NCI-H446 (cell line): ENCODE results near the gene HDAC4.

Experiments used
- DNase-seq, 2 experiments: peaks; one replicate each; lab custom pipeline; 2025; lab: John Stamatoyannopoulos, UW

Gene HDAC4

GRCh38 chr2:239014458-239015217 lies 386.2 kb downstream of the HDAC4 start:
- no peak for DNase-seq

DNA sequence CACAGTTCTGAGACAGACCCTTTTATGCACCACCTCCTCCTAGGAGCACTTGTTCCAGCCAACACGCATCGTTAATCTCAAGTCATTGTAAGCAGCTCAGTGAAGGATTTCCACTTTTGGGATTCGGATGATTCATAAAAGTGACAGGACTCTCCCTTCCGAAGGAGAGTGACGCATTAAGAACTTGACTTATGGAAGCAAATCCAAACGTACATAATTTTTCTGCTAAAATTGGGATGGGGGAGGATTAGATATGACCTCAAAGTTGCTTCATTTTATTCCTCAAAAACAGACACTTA lies 387.2 kb downstream of the HDAC4 start:
- DNase-seq, result no peak

GRCh38 chr2:239012936-239013677 lies 387.7 kb downstream of the HDAC4 start:
- no peak for DNase-seq

DNA sequence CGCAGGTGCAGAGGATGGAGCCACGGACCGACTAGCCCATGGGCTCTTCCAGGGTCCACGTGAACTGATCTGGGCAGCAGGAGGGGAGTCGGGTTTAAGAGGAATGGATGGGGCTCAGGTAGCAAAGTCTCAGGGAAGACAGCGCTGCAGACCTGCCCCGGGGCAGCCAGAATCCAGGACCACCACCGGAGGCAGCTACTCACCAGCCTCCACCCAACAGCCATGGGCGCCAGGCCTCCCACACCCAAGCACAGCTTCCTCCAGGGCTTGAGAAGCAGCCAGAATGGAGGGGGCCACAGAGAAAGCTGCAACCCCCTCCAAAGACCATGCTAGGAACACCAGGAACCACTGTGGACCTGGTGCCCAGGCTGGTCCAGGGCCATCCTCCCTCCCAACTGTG lies 388.6 kb downstream of the HDAC4 start:
- no peak for DNase-seq

DNA sequence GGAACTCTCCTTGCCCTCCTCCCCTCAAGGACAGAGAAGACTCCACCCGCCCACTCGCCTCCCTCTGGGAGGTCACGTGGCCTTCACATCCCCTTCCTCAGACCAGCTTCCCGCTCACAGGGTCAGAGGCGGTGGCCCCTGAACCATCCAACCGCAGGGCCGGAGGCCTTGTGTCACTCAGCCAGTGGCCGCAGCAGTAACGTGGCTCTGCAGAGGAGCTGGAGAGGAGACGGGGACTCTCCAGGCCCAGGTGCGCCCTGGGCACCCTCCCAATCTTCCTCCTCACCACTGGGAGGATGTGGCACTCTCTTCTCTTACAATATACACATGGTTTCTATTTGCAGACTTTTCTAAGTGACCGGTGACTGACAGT lies 391.2 kb downstream of the HDAC4 start:
- no peak for DNase-seq

DNA sequence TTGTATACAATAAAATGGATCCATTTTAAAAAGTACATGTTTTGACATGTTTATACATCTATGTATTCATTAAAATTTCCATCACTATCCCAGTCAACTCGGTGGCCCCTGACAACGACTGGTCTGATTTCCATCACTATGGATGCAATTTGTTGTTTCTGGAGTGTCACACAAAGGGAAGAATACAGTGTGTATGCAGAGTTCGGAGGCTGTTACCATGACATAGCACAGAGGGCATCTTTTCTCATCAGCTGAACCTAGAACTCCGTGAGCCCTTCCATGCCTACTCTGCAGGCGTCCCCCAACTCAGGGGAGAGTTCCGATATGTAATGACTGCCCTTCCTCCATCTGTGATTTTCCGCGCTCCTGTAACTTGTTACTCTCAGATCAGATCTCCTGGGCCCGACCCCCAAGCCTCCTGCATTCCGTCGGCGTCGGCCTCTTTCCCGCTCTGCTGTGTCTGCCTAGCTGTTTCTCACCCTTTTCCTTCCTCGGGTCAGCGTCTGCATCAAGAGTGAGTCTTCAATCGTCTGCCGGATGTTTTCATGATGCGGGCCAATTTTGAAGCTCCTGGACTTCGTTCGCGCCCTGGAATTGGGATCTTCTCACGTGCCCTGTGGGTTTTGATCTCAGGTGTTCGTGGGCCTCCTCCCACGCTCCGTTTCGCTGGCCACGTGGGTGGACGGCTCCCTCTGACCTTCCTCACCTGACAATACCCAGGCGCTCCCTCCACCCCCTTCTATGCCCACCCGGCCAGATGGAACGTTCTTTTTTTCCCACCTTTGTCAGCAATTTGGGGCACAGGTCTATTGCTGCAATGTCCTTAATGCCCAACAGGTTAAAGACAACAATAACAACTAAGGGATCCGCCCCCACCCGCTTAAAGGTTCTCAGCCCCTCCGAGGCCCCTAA lies 391.9 kb downstream of the HDAC4 start:
- no peak for DNase-seq

DNA sequence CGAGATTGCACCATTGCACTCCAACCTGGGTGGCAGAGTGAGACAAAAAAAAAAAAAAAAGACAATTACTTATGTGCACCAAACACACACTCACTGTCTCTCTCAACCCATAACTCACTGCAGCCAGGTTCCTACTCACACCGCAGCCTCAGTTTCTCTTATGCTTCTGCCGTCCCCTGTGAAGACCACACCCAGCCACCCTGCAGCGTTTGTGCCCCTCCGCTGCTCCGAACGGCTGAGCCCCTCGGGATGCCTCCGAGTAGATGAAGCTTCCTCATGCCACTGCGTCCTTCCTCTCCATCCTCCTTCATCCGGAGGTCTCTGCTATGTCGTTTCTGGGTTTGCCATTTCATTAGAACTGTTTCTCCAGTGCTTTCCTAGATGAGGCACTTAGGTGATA lies 392.8 kb downstream of the HDAC4 start:
- no peak for DNase-seq

- DNase-seq, result no peak
These were observed 394.1 kb downstream of the HDAC4 start for GRCh38 chr2:239006622-239007285.

DNA sequence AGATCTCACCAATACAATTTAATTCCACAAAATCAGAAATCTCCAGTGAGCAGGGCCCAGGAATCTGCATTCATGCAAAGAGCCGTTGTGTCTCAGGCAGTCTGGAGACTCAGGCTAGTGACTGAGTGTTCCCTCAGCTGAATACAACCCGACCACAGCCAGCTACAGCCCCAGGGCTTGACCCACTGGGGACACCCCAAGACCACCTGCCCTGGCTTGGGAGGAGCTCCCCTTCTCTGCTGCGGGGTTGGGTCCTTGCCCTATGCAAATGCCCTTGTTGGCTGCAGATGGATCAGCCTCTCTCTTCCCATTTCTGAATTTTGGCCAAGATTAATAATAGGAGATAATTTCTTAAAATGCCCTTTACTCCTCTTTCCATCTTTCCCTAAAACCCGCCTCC lies 395.2 kb downstream of the HDAC4 start:
- DNase-seq, result no peak

DNA sequence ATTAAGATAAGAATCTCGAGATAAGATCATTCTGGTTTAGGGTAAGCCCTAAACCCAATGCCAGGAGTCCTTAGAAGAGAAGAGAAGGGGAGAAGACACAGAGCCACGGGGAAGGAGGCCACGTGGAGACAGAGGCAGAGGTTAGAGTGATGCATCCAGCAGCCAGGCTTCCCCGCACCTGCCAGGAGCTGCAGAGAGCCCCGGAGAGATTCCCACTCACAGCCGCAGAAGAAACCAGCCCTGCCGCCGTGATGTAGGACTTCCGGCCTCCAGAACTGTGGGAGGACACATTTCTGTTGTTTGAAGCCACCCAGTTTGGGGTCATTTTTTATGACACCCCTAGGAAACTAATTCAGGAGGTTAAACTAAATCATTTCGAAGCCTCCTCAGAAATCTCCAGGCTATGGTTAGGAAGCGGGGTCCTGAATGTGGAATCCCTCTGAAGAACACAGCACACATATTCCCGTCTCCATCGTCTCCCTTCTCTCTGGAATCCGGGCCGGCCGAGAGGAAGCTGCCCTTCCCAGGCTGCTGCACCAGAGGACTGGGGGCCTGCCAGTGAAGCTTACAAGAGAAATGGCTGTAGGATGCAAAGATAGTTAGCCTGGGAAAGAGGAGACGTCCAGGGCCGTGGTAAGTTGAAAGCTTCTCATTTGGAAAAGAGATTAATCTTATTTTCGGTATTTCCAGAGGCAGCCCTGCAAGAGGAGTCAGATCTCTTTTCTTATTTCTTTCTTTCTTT lies 396.4 kb downstream of the HDAC4 start:
- DNase-seq, result no peak

DNA sequence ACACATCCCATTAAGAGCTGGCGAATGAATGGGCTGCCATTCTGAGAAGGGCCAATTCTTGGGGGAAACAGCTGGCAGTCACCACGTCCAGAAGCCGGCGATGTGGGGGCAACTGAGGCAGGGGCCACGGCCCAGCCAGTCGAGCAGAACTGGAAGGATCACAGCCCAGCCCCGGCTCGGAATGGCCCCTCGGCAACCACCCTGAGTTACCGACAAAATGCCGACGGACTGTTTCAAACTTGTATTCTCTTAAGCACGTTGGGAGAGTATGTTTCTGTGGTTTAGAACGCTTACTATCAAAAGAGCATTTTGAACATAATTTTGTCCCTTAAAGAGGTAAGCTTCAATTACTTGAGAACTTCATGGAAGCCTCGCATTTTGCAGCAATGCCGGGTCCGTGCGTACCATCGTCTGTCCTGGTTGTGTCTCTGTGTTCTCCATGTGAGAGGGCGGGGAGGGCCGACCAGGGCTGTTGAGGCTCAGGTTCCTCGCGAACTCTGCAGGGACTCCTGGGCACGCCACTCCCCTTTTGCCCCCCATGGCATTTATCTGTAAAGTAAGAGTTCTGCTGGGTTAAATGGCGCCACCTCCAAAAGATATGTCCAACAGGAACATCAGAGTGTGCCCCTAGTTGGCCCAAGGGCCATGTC lies 397.1 kb downstream of the HDAC4 start:
- DNase-seq, result no peak

GRCh38 chr2:239002954-239003623 lies 397.7 kb downstream of the HDAC4 start:
- DNase-seq, result no peak

- no peak for DNase-seq
These were observed 398.2 kb downstream of the HDAC4 start for GRCh38 chr2:239002591-239002953.

GRCh38 chr2:239001794-239002193 lies 399.0 kb downstream of the HDAC4 start:
- DNase-seq, result no peak

GRCh38 chr2:239000500-239001073 lies 400.2 kb downstream of the HDAC4 start:
- no peak for DNase-seq

DNA sequence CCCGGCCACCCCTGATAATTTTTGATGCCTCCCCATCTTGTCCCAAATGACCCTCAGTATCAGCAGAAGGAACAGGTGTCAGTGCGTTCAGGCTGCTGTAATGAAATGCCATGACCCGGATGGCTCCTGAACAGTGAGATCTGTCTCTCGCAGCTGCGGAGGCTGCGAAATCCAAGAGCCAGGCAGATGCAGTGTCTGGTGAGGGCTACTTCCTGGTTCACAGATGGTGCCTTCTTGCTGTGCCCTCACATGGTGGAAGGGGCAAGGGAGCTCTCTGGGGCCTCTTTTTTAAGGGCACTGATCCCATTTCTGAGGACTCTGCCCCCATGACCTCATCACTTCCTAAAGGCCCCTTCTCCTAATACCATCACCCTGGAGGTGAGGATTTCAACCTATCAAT lies 400.7 kb downstream of the HDAC4 start:
- no peak for DNase-seq

DNA sequence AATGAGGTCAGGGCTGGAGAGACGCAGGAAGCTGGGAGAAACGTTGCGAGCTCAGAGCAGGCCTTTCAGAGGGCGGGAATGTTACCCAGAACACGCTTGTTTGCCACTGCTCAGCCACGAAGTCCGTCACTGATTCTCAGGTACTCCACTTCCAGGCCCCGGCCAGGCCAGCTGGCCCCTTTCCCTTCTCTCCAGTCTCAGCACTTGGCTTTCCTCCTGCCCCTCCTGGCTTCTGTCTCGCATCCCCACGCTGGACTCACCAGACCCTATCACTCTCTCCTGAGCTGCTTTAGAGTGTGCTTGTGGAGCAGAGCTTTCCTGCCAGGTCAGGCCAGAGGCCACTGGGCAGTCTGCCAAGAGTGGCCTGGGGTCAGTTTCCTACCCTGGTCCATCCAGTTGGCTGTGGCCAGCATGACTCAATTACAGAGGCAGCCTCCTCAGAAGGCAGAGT lies 401.5 kb downstream of the HDAC4 start:
- DNase-seq, result no peak

DNA sequence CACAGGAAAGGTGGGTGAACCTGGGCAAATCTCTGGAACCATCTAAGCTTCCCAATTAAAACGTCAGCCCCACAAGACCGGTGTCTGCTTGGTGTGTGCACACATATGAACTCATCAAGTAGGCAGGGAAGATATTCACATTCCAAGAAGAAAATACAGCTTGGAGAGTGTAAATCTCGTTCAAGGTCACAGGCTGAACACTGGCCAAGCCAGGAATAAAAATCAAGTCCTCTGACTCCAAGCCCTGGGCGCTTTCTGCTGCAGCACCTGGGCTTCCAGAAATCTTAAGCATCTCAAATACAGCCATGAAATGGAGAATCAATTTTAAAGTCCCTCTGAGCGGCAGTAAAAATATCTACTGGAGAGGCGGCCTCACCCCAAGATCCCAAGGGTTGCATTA lies 402.0 kb downstream of the HDAC4 start:
- no peak for DNase-seq
